Esophagus muscularis mucosa (tissue), 4 donors: ENCODE data around the gene HDAC4. TPM values are rescaled to one million over a fixed set of nuclear protein-coding genes. Genes with fewer than 3 reads are reported as not detected.

Experiments
- DNase-seq: peaks from one replicate; pipeline ENCODE4 v3.0.0-alpha.2; 2017; ENCODE audit errors: extremely low spot score
- H3K27ac ChIP-seq, 4 donors: fragments of 200-600 bp; sonication (generic); replicated peaks in 1 of 4; 1 replicate in 3 of 4; 2 replicates in 1 of 4; pipeline ENCODE4 v1.5.1; 2016 to 2019; ENCODE audit warnings: mild to moderate bottlenecking in 1 of 4
- H3K27me3 ChIP-seq, 4 donors: fragments of 200-600 bp; sonication (generic); one replicate each; pipeline versions ENCODE4 v1.5.1 to v1.6.0; 2016 to 2019
- H3K36me3 ChIP-seq, 4 donors: fragments of 200-600 bp; sonication (generic); one replicate each; pipeline ENCODE4 v1.5.1; 2016 to 2019
- H3K4me1 ChIP-seq, 4 donors: fragments of 200-600 bp; sonication (generic); one replicate each; pipeline ENCODE4 v1.5.1; 2016 to 2019
- H3K4me3 ChIP-seq, 4 donors: fragments of 200-600 bp; sonication (generic); 1 replicate in 2 of 4; 2 replicates in 2 of 4; pipeline ENCODE4 v1.5.1; 2016 to 2019; ENCODE audit warnings: mild to moderate bottlenecking in 4 of 4, moderate library complexity in 1 of 4
- H3K9me3 ChIP-seq, 4 donors: fragments of 200-600 bp; sonication (generic); 1 replicate in 3 of 4; 2 replicates in 1 of 4; pipeline ENCODE4 v1.5.1; 2016 to 2019
- EP300 ChIP-seq: sonication (generic); formaldehyde crosslinking; IDR thresholded peaks from one replicate; pipeline ENCODE4 v1.6.1; 2017; ENCODE audit warnings: antibody characterized with exemption
- POLR2A ChIP-seq: fragments of 450-650 bp; IDR thresholded peaks from one replicate; pipeline ENCODE4 v1.6.1; 2017; ENCODE audit warnings: antibody characterized with exemption, moderate library complexity, mild to moderate bottlenecking, low read depth
- POLR2AphosphoS5 ChIP-seq, 2 donors: sonication (generic); formaldehyde crosslinking; IDR thresholded peaks; one replicate each; pipeline ENCODE4 v1.6.1; 2017; ENCODE audit warnings: antibody characterized with exemption in 2 of 2
- WGBS: methylation state at CpG from one replicate; pipeline ENCODE4 v1.1.5; 2018; 5-methylcytosine and 5-hydroxymethylcytosine counted together
- intact Hi-C: fragments of 100-400 bp; cut with DNase I; formaldehyde crosslinking; loops from one replicate; pipeline ENCODE4 v1.15.1; 2023
- total RNA-seq, 4 donors: library from RNA; depleted of rRNA; stranded (reverse); fragments of >200 nt; gene quantifications; one replicate each; pipeline versions ENCODE4 v1.1.0 to v1.2.1, GENCODE V29; 2016
- TF ChIP-seq, protein P1 (sequence below), 3 experiments: fragments of 200-600 bp in 2 of 3; fragments of 450-650 bp in 1 of 3; sonication (generic) in 2 of 3; IDR thresholded peaks; one replicate each; pipeline ENCODE4 v1.5.1; 2017 to 2019; ENCODE audit warnings: antibody characterized with exemption in 3 of 3, mild to moderate bottlenecking in 2 of 3, moderate library complexity in 1 of 3

HDAC4 gene
- total RNA-seq, 4 donors from 2014 or later: 59.4 to 119 (median 76.1) TPM

DNA sequence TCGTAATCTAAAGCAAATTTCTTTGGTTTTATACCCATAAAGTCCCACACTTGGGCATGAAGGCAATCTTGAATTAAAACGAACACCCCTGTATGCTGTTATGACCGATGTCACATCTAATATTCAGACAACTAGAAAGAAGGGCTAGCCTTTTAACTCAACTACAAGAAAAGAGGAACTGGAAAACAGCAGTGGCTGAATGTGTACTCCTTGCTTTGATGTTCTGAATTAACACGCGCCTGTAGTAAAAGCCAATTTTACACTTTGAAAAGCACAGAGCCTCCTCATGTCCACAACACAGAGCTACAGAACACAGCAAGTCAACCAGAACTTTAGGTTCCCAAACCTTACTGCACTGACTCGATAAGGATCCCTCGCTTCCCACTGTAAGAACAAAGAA, 147.6 kb downstream of the HDAC4 start:
- H3K27ac ChIP-seq: peak overlapping the region in 3 of 4 donors; percentile 21 to 52 (median 22)
- no peak for DNase-seq
- H3K27me3 ChIP-seq: no peaks in the 10 kb centered on the region
- intact Hi-C loops: no loop called here
- H3K4me1 ChIP-seq: peaks cover 50 to 94% (median 86%) of the 10 kb centered on the region in 4 donors
- no peaks in the 10 kb centered on the region for H3K36me3 ChIP-seq
- 83% methylated on average over 7 of the region's 7 CpGs for WGBS
- no peak overlapping the region for H3K4me3 ChIP-seq
- TF ChIP-seq, protein P1, sequence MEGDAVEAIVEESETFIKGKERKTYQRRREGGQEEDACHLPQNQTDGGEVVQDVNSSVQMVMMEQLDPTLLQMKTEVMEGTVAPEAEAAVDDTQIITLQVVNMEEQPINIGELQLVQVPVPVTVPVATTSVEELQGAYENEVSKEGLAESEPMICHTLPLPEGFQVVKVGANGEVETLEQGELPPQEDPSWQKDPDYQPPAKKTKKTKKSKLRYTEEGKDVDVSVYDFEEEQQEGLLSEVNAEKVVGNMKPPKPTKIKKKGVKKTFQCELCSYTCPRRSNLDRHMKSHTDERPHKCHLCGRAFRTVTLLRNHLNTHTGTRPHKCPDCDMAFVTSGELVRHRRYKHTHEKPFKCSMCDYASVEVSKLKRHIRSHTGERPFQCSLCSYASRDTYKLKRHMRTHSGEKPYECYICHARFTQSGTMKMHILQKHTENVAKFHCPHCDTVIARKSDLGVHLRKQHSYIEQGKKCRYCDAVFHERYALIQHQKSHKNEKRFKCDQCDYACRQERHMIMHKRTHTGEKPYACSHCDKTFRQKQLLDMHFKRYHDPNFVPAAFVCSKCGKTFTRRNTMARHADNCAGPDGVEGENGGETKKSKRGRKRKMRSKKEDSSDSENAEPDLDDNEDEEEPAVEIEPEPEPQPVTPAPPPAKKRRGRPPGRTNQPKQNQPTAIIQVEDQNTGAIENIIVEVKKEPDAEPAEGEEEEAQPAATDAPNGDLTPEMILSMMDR (IDR thresholded peaks at IDR 0.05): no peak
- TF ChIP-seq POLR2AphosphoS5 (IDR thresholded peaks at IDR 0.05) (no peak), POLR2A (no peak), EP300 (no peak)
- peaks cover 0 to 5% (median 0%) of the 10 kb centered on the region in 4 donors for H3K9me3 ChIP-seq

DNA sequence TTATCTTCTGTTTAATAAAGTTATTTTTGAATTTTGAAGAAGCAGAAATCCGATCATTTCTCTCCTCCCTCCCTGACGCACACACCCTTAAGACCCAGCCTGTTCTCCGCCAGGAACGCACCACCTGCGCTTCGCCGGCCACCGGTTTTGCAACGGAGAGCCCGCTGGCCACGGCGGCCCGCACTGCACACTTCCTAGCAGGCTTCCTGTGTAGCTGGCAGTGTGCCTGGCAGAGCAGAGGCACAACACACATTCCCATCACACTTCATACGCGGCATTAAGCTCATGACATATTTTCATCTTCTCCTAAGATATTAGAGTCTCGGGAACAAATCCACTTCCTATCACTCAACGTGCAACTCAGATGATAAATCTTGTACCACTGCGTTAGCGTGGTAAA, 148.0 kb downstream of the HDAC4 start:
- WGBS: 67% methylated on average over 19 of the region's 19 CpGs
- H3K27me3 ChIP-seq: no peaks in the 10 kb centered on the region
- no peak overlapping the region for H3K4me3 ChIP-seq
- no peak for DNase-seq
- H3K36me3 ChIP-seq: no peaks in the 10 kb centered on the region
- peaks cover 50 to 96% (median 85%) of the 10 kb centered on the region in 4 donors for H3K4me1 ChIP-seq
- TF ChIP-seq, protein P1 (IDR thresholded peaks at IDR 0.05): no peak
- peak; percentile 59 to 64 for TF ChIP-seq POLR2AphosphoS5 (IDR thresholded peaks at IDR 0.05)
- TF ChIP-seq POLR2A: no peak
- intact Hi-C loops: no loop called here
- H3K27ac ChIP-seq: peak overlapping the region; percentile 21 to 52 (median 42)
- peaks cover 0 to under 1% (median 0%) of the 10 kb centered on the region in 4 donors for H3K9me3 ChIP-seq

DNA sequence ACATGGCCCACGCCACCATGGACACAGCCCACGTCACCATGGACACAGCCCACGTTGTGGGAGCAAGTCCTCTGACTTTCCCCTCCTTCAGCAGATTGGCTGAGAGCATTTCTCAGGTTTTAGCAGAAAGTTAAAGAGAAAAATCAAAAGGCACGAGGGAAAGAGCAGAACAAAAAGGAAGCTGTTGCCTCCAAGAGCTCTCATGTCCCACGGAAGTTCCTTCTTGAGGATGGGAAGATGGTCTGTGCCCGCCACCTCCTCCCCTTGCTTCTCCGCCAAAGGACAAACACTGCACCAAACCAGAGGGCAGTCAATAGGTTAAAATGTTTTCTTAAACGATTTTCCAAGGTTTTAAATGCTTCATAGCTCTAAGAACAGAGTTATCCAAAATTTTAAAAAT, 148.4 kb downstream of the HDAC4 start:
- intact Hi-C loops: no loop called here
- H3K27ac ChIP-seq: peak overlapping the region; percentile 21 to 44 (median 41)
- 58% methylated on average over 8 of the region's 8 CpGs for WGBS
- no peak overlapping the region for H3K4me3 ChIP-seq
- no peaks in the 10 kb centered on the region for H3K27me3 ChIP-seq
- H3K36me3 ChIP-seq: no peaks in the 10 kb centered on the region
- TF ChIP-seq, protein P1 (IDR thresholded peaks at IDR 0.05): no peak
- TF ChIP-seq POLR2A (no peak), EP300 (no peak), POLR2AphosphoS5 (IDR thresholded peaks at IDR 0.05) (no peak)
- DNase-seq: no peak
- H3K9me3 ChIP-seq: no peaks in the 10 kb centered on the region
- peaks cover 50 to 96% (median 86%) of the 10 kb centered on the region in 4 donors for H3K4me1 ChIP-seq

DNA sequence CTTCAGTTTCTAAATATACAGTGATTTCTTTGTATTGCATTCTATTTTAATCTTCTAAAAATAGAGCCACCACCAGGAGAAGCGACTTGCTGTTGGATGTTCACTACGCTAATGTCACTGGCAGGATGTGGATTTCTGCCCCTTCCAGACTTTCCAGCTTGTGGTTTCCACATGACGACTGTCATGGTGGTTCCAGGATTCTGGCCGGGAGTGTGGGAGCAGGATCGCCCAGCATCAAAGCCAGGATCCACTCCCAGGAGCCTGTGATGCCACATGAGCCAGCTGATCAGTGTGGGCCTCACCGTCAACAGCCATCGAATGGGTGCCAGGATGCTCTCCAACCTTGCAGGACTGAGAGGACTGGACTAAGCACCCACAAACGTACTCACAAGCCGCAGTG, 148.8 kb downstream of the HDAC4 start:
- no peaks in the 10 kb centered on the region for H3K27me3 ChIP-seq
- no peak overlapping the region for H3K4me3 ChIP-seq
- DNase-seq: no peak
- TF ChIP-seq EP300 (no peak), POLR2A (no peak), POLR2AphosphoS5 (IDR thresholded peaks at IDR 0.05) (no peak)
- TF ChIP-seq, protein P1 (IDR thresholded peaks at IDR 0.05): no peak
- H3K9me3 ChIP-seq: no peaks in the 10 kb centered on the region
- H3K4me1 ChIP-seq: peaks cover 48 to 96% (median 84%) of the 10 kb centered on the region in 4 donors
- 86% methylated on average over 9 of the region's 9 CpGs for WGBS
- intact Hi-C loops: no loop called here
- H3K27ac ChIP-seq: peak overlapping the region in 3 of 4 donors; percentile 21 to 44 (median 43)
- no peaks in the 10 kb centered on the region for H3K36me3 ChIP-seq
